ENCODE data around the gene GK. TPM values are rescaled to one million over a fixed set of nuclear protein-coding genes. Genes with fewer than 3 reads are reported as not detected.
"Not testable (repeated sequence)": the region's sequence is repeated elsewhere in the genome, so short reads cannot be mapped to it uniquely, and the experiment has no call there.

Gene GK
- total RNA-seq, 1 experiment from 2014 or later, result 14.3 TPM

- intact Hi-C loops (cut with micrococcal nuclease; ENCODE audit: unreplicated experiment), result no loop called here
- CTCF ChIA-PET, result interaction anchor here (0.6 kb wide), 1 partner anchor 75 kb away, joined by 5 read pairs; no protein-coding TSS in a partner anchor
- H3K4me1 Mint-ChIP-seq (ENCODE audit: low read depth, unreplicated experiment), result no peaks in the 10 kb centered on the region
- no peak overlapping the region for H3K27ac Mint-ChIP-seq (ENCODE audit: unreplicated experiment)
- H3K9me3 Mint-ChIP-seq (ENCODE audit: low read depth, unreplicated experiment), result no peaks in the 10 kb centered on the region
- no peak for TF ChIP-seq CTCF (IDR thresholded peaks at IDR 0.05; ENCODE audit: unreplicated experiment)
- BruUV-seq (replicated peaks), result no TSS peak
- no peak for DNase-seq
- H3K27me3 Mint-ChIP-seq (ENCODE audit: unreplicated experiment), result no peaks in the 10 kb centered on the region
- no peaks in the 10 kb centered on the region for H3K36me3 Mint-ChIP-seq (ENCODE audit: insufficient read depth, unreplicated experiment)
- no peak overlapping the region for H3K4me3 Mint-ChIP-seq (ENCODE audit: low read depth, unreplicated experiment)
Measured at GRCh38 chrX:30643313-30643821, 9.9 kb upstream of the GK start.

- intact Hi-C loops (cut with micrococcal nuclease; ENCODE audit: unreplicated experiment), result no loop called here
- Mint-ChIP-seq H3K36me3 (ENCODE audit: insufficient read depth, unreplicated experiment) (peaks cover 22% of the 10 kb centered on the region), H3K27me3 (ENCODE audit: unreplicated experiment) (no peaks in the 10 kb centered on the region), H3K4me1 (ENCODE audit: low read depth, unreplicated experiment) (peaks cover 29% of the 10 kb centered on the region), H3K4me3 (ENCODE audit: low read depth, unreplicated experiment) (peak overlapping the region; percentile 44), H3K9me3 (ENCODE audit: low read depth, unreplicated experiment) (no peaks in the 10 kb centered on the region), H3K27ac (ENCODE audit: unreplicated experiment) (peak overlapping the region; percentile 82)
- no peak for TF ChIP-seq CTCF (IDR thresholded peaks at IDR 0.05; ENCODE audit: unreplicated experiment)
- peak; percentile 35 for DNase-seq
- CTCF ChIA-PET, result no interaction called here
- no TSS peak for BruUV-seq (replicated peaks)
Measured at GRCh38 chrX:30649859-30650258, 3.4 kb upstream of the GK start.

- DNase-seq, result peak; percentile 97
- TF ChIP-seq CTCF (IDR thresholded peaks at IDR 0.05; ENCODE audit: unreplicated experiment), result no peak
- CTCF ChIA-PET, result no interaction called here
- H3K27me3 Mint-ChIP-seq (ENCODE audit: unreplicated experiment), result no peaks in the 10 kb centered on the region
- TSS peak; percentile 85 for BruUV-seq (replicated peaks)
- H3K4me1 Mint-ChIP-seq (ENCODE audit: low read depth, unreplicated experiment), result peaks cover 37% of the 10 kb centered on the region
- intact Hi-C loops (cut with micrococcal nuclease; ENCODE audit: unreplicated experiment), result no loop called here
- H3K27ac Mint-ChIP-seq (ENCODE audit: unreplicated experiment), result peak overlapping the region; percentile 45
- no peaks in the 10 kb centered on the region for H3K9me3 Mint-ChIP-seq (ENCODE audit: low read depth, unreplicated experiment)
- H3K4me3 Mint-ChIP-seq (ENCODE audit: low read depth, unreplicated experiment), result peak overlapping the region; percentile 92
- H3K36me3 Mint-ChIP-seq (ENCODE audit: insufficient read depth, unreplicated experiment), result peaks cover 22% of the 10 kb centered on the region
Measured at GRCh38 chrX:30652527-30653414, 452 bp upstream of the GK start.

GRCh38 chrX:30654386-30654785, 1.2 kb downstream of the GK start:
- H3K9me3 Mint-ChIP-seq (ENCODE audit: low read depth, unreplicated experiment); H3K27me3 Mint-ChIP-seq (ENCODE audit: unreplicated experiment); CTCF ChIA-PET; DNase-seq; H3K27ac Mint-ChIP-seq (ENCODE audit: unreplicated experiment); BruUV-seq (replicated peaks): not testable (repeated sequence)
- Mint-ChIP-seq H3K4me1 (ENCODE audit: low read depth, unreplicated experiment) (peaks cover 34% of the 10 kb centered on the region), H3K4me3 (ENCODE audit: low read depth, unreplicated experiment) (peak overlapping the region; percentile 92), H3K36me3 (ENCODE audit: insufficient read depth, unreplicated experiment) (peaks cover 22% of the 10 kb centered on the region)
- intact Hi-C loops (cut with micrococcal nuclease; ENCODE audit: unreplicated experiment), result loop anchor here (1.0 kb wide), 1 partner anchor 26 kb away; no protein-coding TSS in a partner anchor
